ENCODE data around the gene GLTP.

Gene GLTP

DNA sequence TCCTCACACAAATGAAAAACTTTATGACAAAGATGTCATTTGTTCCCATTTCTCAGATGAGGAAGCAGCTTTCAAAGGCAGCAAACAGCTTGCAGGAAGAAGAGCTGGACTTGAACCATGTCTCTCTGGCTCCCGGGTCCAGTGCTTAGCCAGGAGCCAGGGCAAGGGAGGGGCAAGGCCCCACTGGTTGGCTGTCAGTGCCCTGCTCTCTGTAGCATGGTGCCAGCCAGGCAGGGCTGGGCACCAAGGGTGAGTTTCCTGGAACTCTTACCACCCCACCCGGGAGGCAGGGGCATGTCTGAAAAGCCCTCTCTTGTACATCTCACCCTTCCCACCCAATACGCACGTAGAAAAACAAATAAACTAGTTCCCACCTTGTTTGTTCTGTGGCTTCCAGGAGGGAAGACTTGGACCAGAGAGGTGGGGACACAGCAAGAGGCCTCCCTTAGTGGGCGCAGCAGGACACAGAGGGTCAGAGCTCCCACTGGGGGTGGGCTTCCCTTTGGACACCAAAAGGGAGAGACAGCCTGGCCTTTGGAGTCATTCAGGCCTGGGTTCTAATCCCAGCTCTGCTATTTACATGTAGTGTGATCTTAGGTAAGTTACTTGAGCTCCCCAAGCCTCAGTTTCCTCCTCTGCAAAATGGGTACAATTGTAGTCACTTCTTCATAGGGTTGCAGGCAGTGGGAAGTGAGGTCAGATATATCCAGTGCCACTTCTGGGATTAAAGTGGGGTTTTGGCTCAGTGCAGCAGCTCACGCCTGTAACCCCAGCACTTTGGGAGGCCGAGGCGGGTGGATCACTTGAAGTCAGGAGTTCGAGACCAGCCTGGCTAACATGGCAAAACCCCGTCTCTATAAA lies 64.4 kb downstream of the GLTP start:
- TF ChIP-seq, protein P1, sequence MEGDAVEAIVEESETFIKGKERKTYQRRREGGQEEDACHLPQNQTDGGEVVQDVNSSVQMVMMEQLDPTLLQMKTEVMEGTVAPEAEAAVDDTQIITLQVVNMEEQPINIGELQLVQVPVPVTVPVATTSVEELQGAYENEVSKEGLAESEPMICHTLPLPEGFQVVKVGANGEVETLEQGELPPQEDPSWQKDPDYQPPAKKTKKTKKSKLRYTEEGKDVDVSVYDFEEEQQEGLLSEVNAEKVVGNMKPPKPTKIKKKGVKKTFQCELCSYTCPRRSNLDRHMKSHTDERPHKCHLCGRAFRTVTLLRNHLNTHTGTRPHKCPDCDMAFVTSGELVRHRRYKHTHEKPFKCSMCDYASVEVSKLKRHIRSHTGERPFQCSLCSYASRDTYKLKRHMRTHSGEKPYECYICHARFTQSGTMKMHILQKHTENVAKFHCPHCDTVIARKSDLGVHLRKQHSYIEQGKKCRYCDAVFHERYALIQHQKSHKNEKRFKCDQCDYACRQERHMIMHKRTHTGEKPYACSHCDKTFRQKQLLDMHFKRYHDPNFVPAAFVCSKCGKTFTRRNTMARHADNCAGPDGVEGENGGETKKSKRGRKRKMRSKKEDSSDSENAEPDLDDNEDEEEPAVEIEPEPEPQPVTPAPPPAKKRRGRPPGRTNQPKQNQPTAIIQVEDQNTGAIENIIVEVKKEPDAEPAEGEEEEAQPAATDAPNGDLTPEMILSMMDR (IDR thresholded peaks at IDR 0.05; ENCODE audit: low read depth, low read length, poor library complexity, severe bottlenecking) = no peak
- TF ChIP-seq EZH2phosphoT487 (IDR thresholded peaks at IDR 0.05; ENCODE audit: borderline replicate concordance, low read length) = no peak
- Histone ChIP-seq H3K27me3 (ENCODE audit: control insufficient read depth, low read length) (peaks cover 3% of the 10 kb centered on the region; the same call in 1 of the 2 replicates), H3K4me3 (ENCODE audit: low read length) (no peak overlapping the region), H4K20me1 (ENCODE audit: control insufficient read depth, insufficient read depth, low read depth, low read length) (no peaks in the 10 kb centered on the region), H3F3A (ENCODE audit: control insufficient read depth, insufficient read depth) (no peaks in the 10 kb centered on the region), H3K79me2 (ENCODE audit: control insufficient read depth, low read length) (no peaks in the 10 kb centered on the region), H3K9me2 (replicated peaks; ENCODE audit: control insufficient read depth, low read length) (no peaks in the 10 kb centered on the region), H3K4me2 (ENCODE audit: low read length) (no peak overlapping the region), H3K9me3 (ENCODE audit: control insufficient read depth, insufficient read depth, low read length) (no peaks in the 10 kb centered on the region), H3K4me1 (ENCODE audit: control insufficient read depth, low read length) (no peaks in the 10 kb centered on the region), H3K36me3 (ENCODE audit: control insufficient read depth, low read length) (no peaks in the 10 kb centered on the region), H3K27ac (ENCODE audit: low read depth, low read length) (no peak overlapping the region)

- H3K4me1 ChIP-seq (ENCODE audit: control insufficient read depth, low read length) = no peaks in the 10 kb centered on the region
- no peak overlapping the region for H3K27ac ChIP-seq (ENCODE audit: low read depth, low read length)
- TF ChIP-seq, protein P1 (IDR thresholded peaks at IDR 0.05; ENCODE audit: low read depth, low read length, poor library complexity, severe bottlenecking) = no peak
- TF ChIP-seq EZH2phosphoT487 (IDR thresholded peaks at IDR 0.05; ENCODE audit: borderline replicate concordance, low read length) = no peak
- no peak overlapping the region for H3K4me2 ChIP-seq (ENCODE audit: low read length)
- H3K4me3 ChIP-seq (ENCODE audit: low read length) = no peak overlapping the region
- no peaks in the 10 kb centered on the region for H3K79me2 ChIP-seq (ENCODE audit: control insufficient read depth, low read length)
- peaks cover 3% of the 10 kb centered on the region; the same call in 1 of the 2 replicates for H3K27me3 ChIP-seq (ENCODE audit: control insufficient read depth, low read length)
- H3K9me3 ChIP-seq (ENCODE audit: control insufficient read depth, insufficient read depth, low read length) = no peaks in the 10 kb centered on the region
- H3F3A ChIP-seq (ENCODE audit: control insufficient read depth, insufficient read depth) = no peaks in the 10 kb centered on the region
- no peaks in the 10 kb centered on the region for H4K20me1 ChIP-seq (ENCODE audit: control insufficient read depth, insufficient read depth, low read depth, low read length)
- H3K36me3 ChIP-seq (ENCODE audit: control insufficient read depth, low read length) = no peaks in the 10 kb centered on the region
- H3K9me2 ChIP-seq (replicated peaks; ENCODE audit: control insufficient read depth, low read length) = no peaks in the 10 kb centered on the region
Measured at GRCh38 chr12:109815225-109815624, 65.1 kb downstream of the GLTP start.

GRCh38 chr12:109814600-109815150 lies 65.7 kb downstream of the GLTP start:
- no peaks in the 10 kb centered on the region for H4K20me1 ChIP-seq (ENCODE audit: control insufficient read depth, insufficient read depth, low read depth, low read length)
- no peak overlapping the region for H3K4me3 ChIP-seq (ENCODE audit: low read length)
- no peaks in the 10 kb centered on the region for H3K36me3 ChIP-seq (ENCODE audit: control insufficient read depth, low read length)
- H3K9me3 ChIP-seq (ENCODE audit: control insufficient read depth, insufficient read depth, low read length) = no peaks in the 10 kb centered on the region
- no peak overlapping the region for H3K4me2 ChIP-seq (ENCODE audit: low read length)
- H3K4me1 ChIP-seq (ENCODE audit: control insufficient read depth, low read length) = no peaks in the 10 kb centered on the region
- H3F3A ChIP-seq (ENCODE audit: control insufficient read depth, insufficient read depth) = no peaks in the 10 kb centered on the region
- TF ChIP-seq, protein P1 (IDR thresholded peaks at IDR 0.05; ENCODE audit: low read depth, low read length, poor library complexity, severe bottlenecking) = no peak
- no peak for TF ChIP-seq EZH2phosphoT487 (IDR thresholded peaks at IDR 0.05; ENCODE audit: borderline replicate concordance, low read length)
- no peaks in the 10 kb centered on the region for H3K79me2 ChIP-seq (ENCODE audit: control insufficient read depth, low read length)
- peaks cover 3% of the 10 kb centered on the region; the same call in 1 of the 2 replicates for H3K27me3 ChIP-seq (ENCODE audit: control insufficient read depth, low read length)
- H3K27ac ChIP-seq (ENCODE audit: low read depth, low read length) = no peak overlapping the region
- no peaks in the 10 kb centered on the region for H3K9me2 ChIP-seq (replicated peaks; ENCODE audit: control insufficient read depth, low read length)
